ENCODE data around the gene TARBP1.

DNA sequence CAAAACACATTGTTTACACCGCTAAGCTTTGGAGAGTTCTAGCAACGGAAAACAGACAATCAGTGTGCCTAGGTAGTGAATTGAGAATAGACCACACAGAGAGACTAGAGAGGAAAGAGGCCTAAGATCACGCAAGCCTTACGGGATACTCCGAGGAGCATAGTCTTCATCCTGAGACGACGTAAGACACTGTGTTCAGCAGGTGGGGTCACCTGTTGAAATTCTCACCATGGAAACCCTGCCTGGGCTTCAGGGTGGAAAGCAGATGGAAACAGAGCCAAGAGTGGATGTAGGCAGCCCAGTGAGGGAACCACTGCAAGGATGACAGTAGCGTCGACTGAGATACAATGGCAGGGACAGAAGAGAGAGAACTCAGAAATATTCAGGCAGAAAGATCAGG lies 65.5 kb downstream of the TARBP1 start:
- TF ChIP-seq, protein P1, sequence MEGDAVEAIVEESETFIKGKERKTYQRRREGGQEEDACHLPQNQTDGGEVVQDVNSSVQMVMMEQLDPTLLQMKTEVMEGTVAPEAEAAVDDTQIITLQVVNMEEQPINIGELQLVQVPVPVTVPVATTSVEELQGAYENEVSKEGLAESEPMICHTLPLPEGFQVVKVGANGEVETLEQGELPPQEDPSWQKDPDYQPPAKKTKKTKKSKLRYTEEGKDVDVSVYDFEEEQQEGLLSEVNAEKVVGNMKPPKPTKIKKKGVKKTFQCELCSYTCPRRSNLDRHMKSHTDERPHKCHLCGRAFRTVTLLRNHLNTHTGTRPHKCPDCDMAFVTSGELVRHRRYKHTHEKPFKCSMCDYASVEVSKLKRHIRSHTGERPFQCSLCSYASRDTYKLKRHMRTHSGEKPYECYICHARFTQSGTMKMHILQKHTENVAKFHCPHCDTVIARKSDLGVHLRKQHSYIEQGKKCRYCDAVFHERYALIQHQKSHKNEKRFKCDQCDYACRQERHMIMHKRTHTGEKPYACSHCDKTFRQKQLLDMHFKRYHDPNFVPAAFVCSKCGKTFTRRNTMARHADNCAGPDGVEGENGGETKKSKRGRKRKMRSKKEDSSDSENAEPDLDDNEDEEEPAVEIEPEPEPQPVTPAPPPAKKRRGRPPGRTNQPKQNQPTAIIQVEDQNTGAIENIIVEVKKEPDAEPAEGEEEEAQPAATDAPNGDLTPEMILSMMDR (IDR thresholded peaks at IDR 0.05): no peak
- no peak for TF ChIP-seq POLR2A (IDR thresholded peaks at IDR 0.05)

All from testis (tissue), 2 donors.